Karpas-422 (cell line): Measurements from ENCODE around the gene AK2. TPM values are rescaled to one million over a fixed set of nuclear protein-coding genes. Genes with fewer than 3 reads are reported as not detected.

ENCODE experiments used
- DNase-seq: peaks from one replicate; pipeline ENCODE4 v3.0.0-alpha.2; 2015
- H2AFZ ChIP-seq: fragments of 200-600 bp; sonication (generic); 2 replicates; pipeline ENCODE4 v1.6.1; 2014; ENCODE audit warnings: antibody characterized with exemption, low read length, mixed read lengths
- H3K27ac ChIP-seq: fragments of 200-600 bp; sonication (generic); 2 replicates; pipeline ENCODE4 v1.5.1; 2014; ENCODE audit warnings: mild to moderate bottlenecking, low read length, moderate library complexity
- H3K27me3 ChIP-seq: fragments of 200-600 bp; sonication (generic); 2 replicates; pipeline ENCODE4 v1.6.1; 2014; ENCODE audit warnings: low read length, mixed read lengths
- H3K36me3 ChIP-seq: fragments of 200-600 bp; sonication (generic); 2 replicates; pipeline ENCODE4 v1.6.1; 2014; ENCODE audit warnings: low read length, mixed read lengths; ENCODE audit not compliant: insufficient read depth
- H3K4me1 ChIP-seq: fragments of 200-600 bp; sonication (generic); 2 replicates; pipeline ENCODE4 v1.6.1; 2014; ENCODE audit warnings: mild to moderate bottlenecking, low read length, mixed read lengths
- H3K4me2 ChIP-seq: fragments of 200-600 bp; sonication (generic); 2 replicates; pipeline ENCODE4 v1.6.1; 2014; ENCODE audit warnings: low read length, low read depth, mild to moderate bottlenecking; ENCODE audit not compliant: poor library complexity, severe bottlenecking
- H3K4me3 ChIP-seq: fragments of 200-600 bp; sonication (generic); 2 replicates; pipeline ENCODE4 v1.5.1; 2014; ENCODE audit warnings: mild to moderate bottlenecking, antibody characterized with exemption, low read length, mixed read lengths
- H3K79me2 ChIP-seq: fragments of 200-600 bp; sonication (generic); 2 replicates; pipeline ENCODE4 v1.6.1; 2014; ENCODE audit warnings: mild to moderate bottlenecking, low read length, mixed read lengths
- H3K9ac ChIP-seq: fragments of 200-600 bp; sonication (generic); 2 replicates; pipeline ENCODE4 v1.6.0; 2014; ENCODE audit warnings: low read length
- H3K9me2 ChIP-seq: fragments of 200-600 bp; sonication (generic), shearing (Covaris generic); replicated peaks from 2 replicates; pipeline ENCODE4 v1.6.0; 2014; ENCODE audit warnings: mild to moderate bottlenecking, low read length, moderate library complexity; ENCODE audit not compliant: insufficient read depth
- H3K9me3 ChIP-seq: fragments of 300-700, 200-600 bp; sonication (generic); 2 replicates; pipeline ENCODE4 v1.6.1; 2014; ENCODE audit warnings: low read length, mixed read lengths
- H4K20me1 ChIP-seq: fragments of 200-600 bp; sonication (generic); 2 replicates; pipeline ENCODE4 v1.6.1; 2014; ENCODE audit warnings: mild to moderate bottlenecking, antibody characterized with exemption, low read length, low read depth; ENCODE audit not compliant: insufficient read depth
- total RNA-seq: library from RNA; depleted of rRNA; stranded (reverse); fragments of >200 nt; shearing (Covaris generic); gene quantifications from 2 replicates; pipeline ENCODE4 v1.2.3, GENCODE V29; 2014; ENCODE audit warnings: low replicate concordance

AK2 gene
- total RNA-seq, 1 experiment from 2014 or later = 145 TPM

- no peak overlapping the region for H2AFZ ChIP-seq
- no peak overlapping the region for H3K4me3 ChIP-seq
- DNase-seq = no peak
- H4K20me1 ChIP-seq = no peaks in the 10 kb centered on the region
- H3K4me2 ChIP-seq = no peak overlapping the region
- H3K4me1 ChIP-seq = no peaks in the 10 kb centered on the region
- H3K9me3 ChIP-seq = no peaks in the 10 kb centered on the region
- peaks cover 33% of the 10 kb centered on the region for H3K36me3 ChIP-seq
- H3K27ac ChIP-seq = no peak overlapping the region
- no peaks in the 10 kb centered on the region; the same call in 1 of the 2 replicates for H3K79me2 ChIP-seq
- no peak overlapping the region for H3K9ac ChIP-seq
- H3K27me3 ChIP-seq = no peaks in the 10 kb centered on the region
- no peaks in the 10 kb centered on the region for H3K9me2 ChIP-seq
Measured at GRCh38 chr1:33005838-33006421, 30.8 kb downstream of the AK2 start.

DNA sequence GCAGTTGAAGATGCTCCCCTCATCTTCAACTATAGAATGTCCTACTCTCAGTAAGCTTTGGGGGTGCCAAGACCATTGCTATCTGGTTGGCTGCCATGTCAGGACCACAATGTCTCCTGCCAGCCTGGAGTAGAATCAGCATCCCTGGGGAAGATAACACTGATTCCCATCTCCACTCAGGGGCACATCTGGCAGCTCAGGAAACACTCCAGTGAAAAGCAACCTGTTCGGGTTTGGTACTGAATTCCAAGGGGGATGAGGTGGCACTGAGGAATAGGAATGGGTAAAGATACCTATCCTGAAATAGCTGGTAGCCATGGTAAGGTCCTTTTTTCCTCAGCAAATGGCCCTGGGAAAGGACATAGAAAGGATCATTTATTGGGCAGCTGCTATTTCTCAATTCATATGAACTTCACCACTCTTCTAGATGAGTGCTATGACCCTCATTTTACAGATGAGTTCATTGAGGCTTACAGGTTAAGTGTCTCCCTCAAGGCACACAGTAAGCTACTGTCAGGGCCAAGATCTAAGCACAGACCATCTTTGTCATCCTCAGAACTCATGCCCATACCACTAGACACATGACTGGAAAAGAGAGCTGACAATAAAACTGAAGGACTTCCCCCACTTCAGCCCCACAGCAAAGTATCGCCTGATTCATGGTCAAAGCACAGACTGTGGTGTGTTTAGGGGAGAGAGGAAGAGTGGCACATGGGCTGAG is 31.4 kb downstream of the AK2 start:
- DNase-seq = no peak
- Histone ChIP-seq H3K4me2 (no peak overlapping the region), H2AFZ (no peak overlapping the region), H3K36me3 (peaks cover 29% of the 10 kb centered on the region), H3K4me3 (no peak overlapping the region), H3K4me1 (no peaks in the 10 kb centered on the region), H3K9me3 (no peaks in the 10 kb centered on the region), H4K20me1 (no peaks in the 10 kb centered on the region), H3K79me2 (no peaks in the 10 kb centered on the region; the same call in 1 of the 2 replicates), H3K27me3 (no peaks in the 10 kb centered on the region), H3K9ac (no peak overlapping the region), H3K27ac (no peak overlapping the region), H3K9me2 (no peaks in the 10 kb centered on the region)

GRCh38 chr1:33004613-33005012 is 32.1 kb downstream of the AK2 start:
- H3K27me3 ChIP-seq = no peaks in the 10 kb centered on the region
- no peaks in the 10 kb centered on the region for H3K9me2 ChIP-seq
- no peaks in the 10 kb centered on the region for H4K20me1 ChIP-seq
- no peaks in the 10 kb centered on the region; the same call in 1 of the 2 replicates for H3K79me2 ChIP-seq
- peaks cover 29% of the 10 kb centered on the region for H3K36me3 ChIP-seq
- H3K9ac ChIP-seq = no peak overlapping the region
- H3K4me3 ChIP-seq = no peak overlapping the region
- no peak overlapping the region for H3K27ac ChIP-seq
- no peak overlapping the region for H3K4me2 ChIP-seq
- DNase-seq = no peak
- H3K4me1 ChIP-seq = no peaks in the 10 kb centered on the region
- no peaks in the 10 kb centered on the region for H3K9me3 ChIP-seq
- no peak overlapping the region for H2AFZ ChIP-seq

DNA sequence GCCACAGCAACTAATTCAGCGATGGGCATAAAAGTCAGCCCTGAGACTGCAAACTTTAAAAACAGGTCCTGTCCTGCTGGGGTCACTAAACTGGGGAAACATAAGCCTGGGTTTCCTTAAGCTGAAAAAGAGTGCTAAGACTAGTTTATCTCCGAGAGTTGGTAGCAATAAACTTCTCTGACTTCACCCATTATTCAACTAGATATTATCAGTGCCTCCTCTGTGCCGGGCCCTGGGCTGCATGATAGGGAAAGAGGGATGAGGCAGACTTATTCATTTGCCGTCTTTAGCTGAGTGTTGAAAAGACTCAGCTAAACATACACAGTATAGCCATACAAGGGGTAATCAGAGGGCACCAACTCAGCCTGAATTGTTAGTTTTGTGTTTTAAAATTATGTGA is 33.0 kb downstream of the AK2 start:
- Histone ChIP-seq H3K4me2 (no peak overlapping the region), H3K4me1 (peaks cover 8% of the 10 kb centered on the region), H3K27me3 (no peaks in the 10 kb centered on the region), H4K20me1 (no peaks in the 10 kb centered on the region), H2AFZ (no peak overlapping the region), H3K9ac (no peak overlapping the region), H3K4me3 (no peak overlapping the region), H3K27ac (no peak overlapping the region), H3K36me3 (peaks cover 27% of the 10 kb centered on the region), H3K9me2 (no peaks in the 10 kb centered on the region), H3K79me2 (no peaks in the 10 kb centered on the region; the same call in 1 of the 2 replicates), H3K9me3 (no peaks in the 10 kb centered on the region)
- DNase-seq = no peak

GRCh38 chr1:33002006-33002405 is 34.7 kb downstream of the AK2 start:
- peaks cover 23% of the 10 kb centered on the region for H3K4me1 ChIP-seq
- no peaks in the 10 kb centered on the region; the same call in 1 of the 2 replicates for H3K79me2 ChIP-seq
- no peak overlapping the region for H3K4me2 ChIP-seq
- no peak overlapping the region for H3K9ac ChIP-seq
- no peaks in the 10 kb centered on the region for H3K9me3 ChIP-seq
- H3K27me3 ChIP-seq = no peaks in the 10 kb centered on the region
- DNase-seq = no peak
- no peaks in the 10 kb centered on the region for H4K20me1 ChIP-seq
- H3K36me3 ChIP-seq = peaks cover 12% of the 10 kb centered on the region
- H3K9me2 ChIP-seq = no peaks in the 10 kb centered on the region
- no peak overlapping the region for H2AFZ ChIP-seq
- no peak overlapping the region for H3K27ac ChIP-seq
- no peak overlapping the region for H3K4me3 ChIP-seq

- Histone ChIP-seq H3K4me3 (no peak overlapping the region), H3K9ac (no peak overlapping the region), H4K20me1 (no peaks in the 10 kb centered on the region), H3K4me2 (no peak overlapping the region), H3K79me2 (no peaks in the 10 kb centered on the region; the same call in 1 of the 2 replicates), H3K36me3 (peaks cover 10% of the 10 kb centered on the region), H3K27ac (no peak overlapping the region), H2AFZ (no peak overlapping the region), H3K9me2 (no peaks in the 10 kb centered on the region), H3K9me3 (no peaks in the 10 kb centered on the region), H3K27me3 (no peaks in the 10 kb centered on the region), H3K4me1 (peaks cover 23% of the 10 kb centered on the region)
- no peak for DNase-seq
Measured at GRCh38 chr1:33001282-33001681, 35.4 kb downstream of the AK2 start.

GRCh38 chr1:33000427-33001026 is 36.2 kb downstream of the AK2 start:
- Histone ChIP-seq H3K4me3 (no peak overlapping the region), H3K9me2 (no peaks in the 10 kb centered on the region), H3K9ac (no peak overlapping the region), H3K79me2 (no peaks in the 10 kb centered on the region; the same call in 1 of the 2 replicates), H2AFZ (no peak overlapping the region), H3K36me3 (peaks cover 7% of the 10 kb centered on the region), H4K20me1 (no peaks in the 10 kb centered on the region), H3K4me1 (peaks cover 24% of the 10 kb centered on the region), H3K9me3 (no peaks in the 10 kb centered on the region), H3K27ac (no peak overlapping the region), H3K27me3 (no peaks in the 10 kb centered on the region), H3K4me2 (no peak overlapping the region)
- DNase-seq = no peak

DNA sequence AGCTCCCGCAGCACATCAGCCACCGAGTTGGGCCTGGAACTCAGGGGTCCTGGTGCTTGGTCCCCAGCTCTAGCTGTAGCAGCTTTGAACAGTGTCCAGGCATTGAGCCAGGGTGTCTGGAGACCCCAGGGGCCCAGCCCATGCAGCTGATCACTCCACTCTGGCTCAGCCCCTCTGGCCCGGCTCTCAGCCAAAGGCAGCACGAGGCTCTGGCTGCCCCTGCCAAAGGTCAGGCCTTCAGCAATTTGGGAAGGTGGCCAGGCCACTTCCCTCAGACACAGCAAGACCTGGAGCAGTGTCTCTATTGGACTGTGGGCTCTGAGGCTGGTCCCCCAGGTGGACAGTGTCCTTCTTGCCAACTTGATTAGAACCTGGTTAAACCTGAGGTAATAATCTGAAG is 37.7 kb downstream of the AK2 start:
- Histone ChIP-seq H3K27ac (no peak overlapping the region), H3K9me3 (no peaks in the 10 kb centered on the region), H2AFZ (no peak overlapping the region), H3K4me3 (no peak overlapping the region), H3K4me2 (no peak overlapping the region), H3K27me3 (no peaks in the 10 kb centered on the region), H3K9ac (no peak overlapping the region), H4K20me1 (no peaks in the 10 kb centered on the region), H3K9me2 (no peaks in the 10 kb centered on the region), H3K4me1 (peaks cover 31% of the 10 kb centered on the region), H3K79me2 (no peaks in the 10 kb centered on the region; the same call in 1 of the 2 replicates), H3K36me3 (peaks cover 7% of the 10 kb centered on the region)
- no peak for DNase-seq
